ENCODE measurements around the gene TAF15. TPM values are rescaled to one million over a fixed set of nuclear protein-coding genes. Genes with fewer than 3 reads are reported as not detected.
A peak's percentile ranks its signal among the peaks of the same experiment; 100 is the strongest.

Gene TAF15
- total RNA-seq, 2 donors from 2014 or later, result 35.7 to 91.1 TPM

DNA sequence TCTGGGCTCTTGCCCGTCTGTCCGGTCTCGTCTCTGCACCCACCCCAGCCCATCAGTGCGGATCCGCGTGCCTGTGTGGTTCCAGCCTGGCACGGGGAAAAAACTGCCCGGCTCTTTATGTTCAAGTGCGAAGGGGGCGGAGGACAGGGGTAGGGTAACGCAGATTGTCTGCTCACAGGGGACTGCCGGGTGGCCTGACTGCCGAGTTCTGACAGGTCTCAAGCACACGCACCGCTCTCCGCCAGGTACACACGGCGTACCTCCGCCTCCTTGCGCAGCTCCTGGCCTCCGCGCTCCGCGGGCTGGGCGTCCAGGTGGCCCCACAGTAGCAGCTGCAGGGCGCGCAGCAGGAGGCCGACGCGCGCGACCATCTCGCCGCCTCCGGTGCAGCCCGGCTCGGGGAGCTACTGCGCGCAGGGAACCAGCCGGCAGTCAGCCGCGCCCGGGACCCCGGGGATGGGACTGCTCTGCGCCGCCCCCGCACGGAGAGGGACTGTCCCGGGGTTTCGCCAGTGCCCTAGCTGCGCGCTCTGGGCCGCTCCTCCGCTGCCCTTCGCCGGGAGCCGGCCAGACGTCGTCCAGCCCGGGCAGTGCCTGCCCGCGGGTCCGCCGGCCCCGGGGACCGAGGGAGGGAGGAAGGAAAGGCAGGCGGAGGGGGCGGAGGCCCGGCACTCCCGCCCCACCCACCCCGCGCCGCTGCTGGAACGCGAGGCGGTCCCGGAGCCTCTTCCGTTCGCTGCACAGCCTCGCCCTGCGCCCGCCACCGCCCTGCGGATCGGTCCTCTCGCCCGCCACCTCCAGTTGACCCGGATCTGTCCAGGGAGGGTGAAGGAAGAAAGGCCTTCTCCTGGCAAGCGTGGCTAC lies 14.0 kb upstream of the TAF15 start, which contains the start of gene MMP28:
Gene MMP28, minus strand, starts transcription at position 635 of the 864 bp plus-strand sequence. Its CDS starts 264 bp downstream, at position 371.
- peak; percentile 52 for ATAC-seq (ENCODE audit: insufficient number of reproducible peaks, low FRiP score, low read depth)
- Histone ChIP-seq H3K9me3 (no peaks in the 10 kb centered on the region), H3K4me1 (ENCODE audit: control insufficient read depth in 1 of 2, low read depth in 2 of 2) (peaks cover 9 to 36% of the 10 kb centered on the region in 2 donors), H3K27me3 (replicated peaks; ENCODE audit: insufficient read depth) (no peaks in the 10 kb centered on the region), H3K36me3 (no peaks in the 10 kb centered on the region), H3K27ac (no peak within 1 kb of the TSS), H3K4me3 (peak within 1 kb of the TSS; percentile 86)
- no peak for DNase-seq (ENCODE audit: low spot score)
- TF ChIP-seq, protein P1, sequence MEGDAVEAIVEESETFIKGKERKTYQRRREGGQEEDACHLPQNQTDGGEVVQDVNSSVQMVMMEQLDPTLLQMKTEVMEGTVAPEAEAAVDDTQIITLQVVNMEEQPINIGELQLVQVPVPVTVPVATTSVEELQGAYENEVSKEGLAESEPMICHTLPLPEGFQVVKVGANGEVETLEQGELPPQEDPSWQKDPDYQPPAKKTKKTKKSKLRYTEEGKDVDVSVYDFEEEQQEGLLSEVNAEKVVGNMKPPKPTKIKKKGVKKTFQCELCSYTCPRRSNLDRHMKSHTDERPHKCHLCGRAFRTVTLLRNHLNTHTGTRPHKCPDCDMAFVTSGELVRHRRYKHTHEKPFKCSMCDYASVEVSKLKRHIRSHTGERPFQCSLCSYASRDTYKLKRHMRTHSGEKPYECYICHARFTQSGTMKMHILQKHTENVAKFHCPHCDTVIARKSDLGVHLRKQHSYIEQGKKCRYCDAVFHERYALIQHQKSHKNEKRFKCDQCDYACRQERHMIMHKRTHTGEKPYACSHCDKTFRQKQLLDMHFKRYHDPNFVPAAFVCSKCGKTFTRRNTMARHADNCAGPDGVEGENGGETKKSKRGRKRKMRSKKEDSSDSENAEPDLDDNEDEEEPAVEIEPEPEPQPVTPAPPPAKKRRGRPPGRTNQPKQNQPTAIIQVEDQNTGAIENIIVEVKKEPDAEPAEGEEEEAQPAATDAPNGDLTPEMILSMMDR (IDR thresholded peaks at IDR 0.05), result no peak

DNA sequence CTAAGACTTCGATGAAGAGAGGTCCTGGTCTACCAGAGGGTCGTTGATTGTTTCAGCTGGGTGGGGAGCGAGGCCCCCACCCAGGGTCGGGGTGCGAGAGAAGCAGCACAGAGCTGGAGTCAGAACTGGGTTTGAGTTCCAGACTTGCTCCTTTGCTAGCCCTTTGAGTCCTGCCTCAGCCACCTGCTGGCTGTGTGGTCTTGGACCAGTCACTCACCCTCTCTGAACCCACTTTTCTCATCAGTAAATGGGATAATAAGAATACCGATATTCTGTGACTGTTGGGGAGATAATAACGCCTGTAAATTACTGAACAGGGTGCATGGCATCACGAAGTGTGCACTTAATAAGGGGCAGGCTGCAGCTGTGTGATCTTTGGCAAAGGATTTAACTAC lies 13.4 kb upstream of the TAF15 start:
- ATAC-seq (ENCODE audit: insufficient number of reproducible peaks, low FRiP score, low read depth), result no peak

DNA sequence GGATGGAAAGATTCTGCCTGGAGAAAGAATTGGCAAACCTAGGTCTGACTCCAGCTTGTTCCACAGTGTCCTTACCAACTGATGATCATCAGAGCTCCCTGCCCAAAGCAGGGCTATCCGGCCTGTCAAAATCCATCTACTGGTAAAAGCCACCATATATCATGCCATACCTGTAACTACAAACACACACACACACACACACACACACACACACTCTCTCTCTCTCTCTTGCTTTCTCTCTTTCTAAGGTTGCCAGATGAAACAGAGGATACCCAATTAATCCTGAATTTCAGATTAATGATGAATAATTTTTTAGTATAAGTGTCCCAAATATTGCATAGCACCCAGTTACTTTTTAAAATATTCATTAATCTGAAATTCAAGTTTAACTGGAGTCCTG lies 12.3 kb upstream of the TAF15 start:
- Histone ChIP-seq H3K27me3 (replicated peaks; ENCODE audit: insufficient read depth) (no peaks in the 10 kb centered on the region), H3K9me3 (no peaks in the 10 kb centered on the region), H3K27ac (no peak overlapping the region), H3K36me3 (no peaks in the 10 kb centered on the region), H3K4me3 (no peak overlapping the region), H3K4me1 (ENCODE audit: control insufficient read depth in 1 of 2, low read depth in 2 of 2) (peaks cover 18 to 51% of the 10 kb centered on the region in 2 donors)
- ATAC-seq (ENCODE audit: insufficient number of reproducible peaks, low FRiP score, low read depth), result no peak
- TF ChIP-seq, protein P1 (IDR thresholded peaks at IDR 0.05), result no peak
- no peak for DNase-seq (ENCODE audit: low spot score)

More for the DNA sequence above, 13.4 kb upstream of the TAF15 start:
- Histone ChIP-seq H3K27me3 (replicated peaks; ENCODE audit: insufficient read depth) (no peaks in the 10 kb centered on the region), H3K4me1 (ENCODE audit: control insufficient read depth in 1 of 2, low read depth in 2 of 2) (peaks cover 12 to 40% of the 10 kb centered on the region in 2 donors), H3K36me3 (no peaks in the 10 kb centered on the region), H3K9me3 (no peaks in the 10 kb centered on the region), H3K4me3 (peak overlapping the region; percentile 86), H3K27ac (no peak overlapping the region)
- no peak for DNase-seq (ENCODE audit: low spot score)
- TF ChIP-seq, protein P1 (IDR thresholded peaks at IDR 0.05), result no peak

DNA sequence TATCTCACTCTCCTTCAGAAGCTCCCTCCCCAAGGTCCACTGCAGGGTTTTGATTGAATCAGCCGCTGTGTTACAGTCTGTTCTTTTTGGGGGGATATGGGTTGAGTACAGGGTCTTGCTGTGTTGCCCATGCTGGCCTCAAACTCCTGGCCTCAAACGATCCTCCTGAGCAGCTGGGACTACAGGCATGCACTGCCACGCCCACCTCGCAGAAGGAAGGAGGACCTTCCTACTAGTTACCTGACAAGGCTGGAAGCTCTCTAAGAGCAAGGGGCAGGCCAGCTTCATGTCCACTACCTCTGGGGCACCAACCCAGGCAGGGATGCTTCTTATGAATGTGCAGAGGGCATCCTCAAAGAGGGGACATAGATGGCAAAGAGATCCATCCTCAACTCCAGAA lies 11.9 kb upstream of the TAF15 start:
- TF ChIP-seq, protein P1 (IDR thresholded peaks at IDR 0.05), result no peak
- H3K36me3 ChIP-seq, result no peaks in the 10 kb centered on the region
- DNase-seq (ENCODE audit: low spot score), result no peak
- no peak overlapping the region for H3K27ac ChIP-seq
- ATAC-seq (ENCODE audit: insufficient number of reproducible peaks, low FRiP score, low read depth), result no peak
- no peaks in the 10 kb centered on the region for H3K27me3 ChIP-seq (replicated peaks; ENCODE audit: insufficient read depth)
- no peak overlapping the region for H3K4me3 ChIP-seq
- H3K9me3 ChIP-seq, result no peaks in the 10 kb centered on the region
- peaks cover 18 to 51% of the 10 kb centered on the region in 2 donors for H3K4me1 ChIP-seq (ENCODE audit: control insufficient read depth in 1 of 2, low read depth in 2 of 2)

DNA sequence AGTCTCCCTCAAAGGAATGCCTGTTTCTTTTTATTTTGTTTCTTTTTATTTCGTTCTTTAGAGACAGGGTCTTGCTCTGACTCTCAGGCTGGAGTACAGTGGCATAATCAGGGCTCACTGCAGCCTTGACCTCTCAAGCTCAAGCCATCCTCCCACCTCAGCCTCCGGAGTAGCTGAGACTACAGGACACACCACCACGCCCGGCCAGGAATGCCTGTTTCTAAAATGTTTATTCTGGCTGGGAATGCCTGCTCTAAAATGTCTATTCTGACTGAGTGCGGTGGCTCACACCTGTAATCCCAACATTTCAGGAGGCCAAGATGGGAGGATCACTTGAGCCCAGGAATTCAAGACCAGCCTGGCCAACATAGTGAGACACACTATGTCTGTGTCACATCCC lies 11.4 kb upstream of the TAF15 start:
- DNase-seq (ENCODE audit: low spot score) (no peak), ATAC-seq (ENCODE audit: insufficient number of reproducible peaks, low FRiP score, low read depth) (no peak)
- TF ChIP-seq, protein P1 (IDR thresholded peaks at IDR 0.05), result no peak
- Histone ChIP-seq H3K4me1 (ENCODE audit: control insufficient read depth in 1 of 2, low read depth in 2 of 2) (peaks cover 18 to 46% of the 10 kb centered on the region in 2 donors), H3K4me3 (no peak overlapping the region), H3K36me3 (no peaks in the 10 kb centered on the region), H3K9me3 (no peaks in the 10 kb centered on the region), H3K27me3 (replicated peaks; ENCODE audit: insufficient read depth) (no peaks in the 10 kb centered on the region), H3K27ac (no peak overlapping the region)

Data from thoracic aorta (tissue), 2 donors.